HK-2 (cell line): Measurements from ENCODE around the gene PHLDB1.

Experiments
- DNase-seq: peaks from one replicate; pipeline ENCODE4 v3.0.0-alpha.2; 2018; ENCODE audit not compliant: unreplicated experiment

The PHLDB1 gene

GRCh38 chr11:118621784-118622375, 14.5 kb downstream of the PHLDB1 start:
- DNase-seq, result no peak

DNA sequence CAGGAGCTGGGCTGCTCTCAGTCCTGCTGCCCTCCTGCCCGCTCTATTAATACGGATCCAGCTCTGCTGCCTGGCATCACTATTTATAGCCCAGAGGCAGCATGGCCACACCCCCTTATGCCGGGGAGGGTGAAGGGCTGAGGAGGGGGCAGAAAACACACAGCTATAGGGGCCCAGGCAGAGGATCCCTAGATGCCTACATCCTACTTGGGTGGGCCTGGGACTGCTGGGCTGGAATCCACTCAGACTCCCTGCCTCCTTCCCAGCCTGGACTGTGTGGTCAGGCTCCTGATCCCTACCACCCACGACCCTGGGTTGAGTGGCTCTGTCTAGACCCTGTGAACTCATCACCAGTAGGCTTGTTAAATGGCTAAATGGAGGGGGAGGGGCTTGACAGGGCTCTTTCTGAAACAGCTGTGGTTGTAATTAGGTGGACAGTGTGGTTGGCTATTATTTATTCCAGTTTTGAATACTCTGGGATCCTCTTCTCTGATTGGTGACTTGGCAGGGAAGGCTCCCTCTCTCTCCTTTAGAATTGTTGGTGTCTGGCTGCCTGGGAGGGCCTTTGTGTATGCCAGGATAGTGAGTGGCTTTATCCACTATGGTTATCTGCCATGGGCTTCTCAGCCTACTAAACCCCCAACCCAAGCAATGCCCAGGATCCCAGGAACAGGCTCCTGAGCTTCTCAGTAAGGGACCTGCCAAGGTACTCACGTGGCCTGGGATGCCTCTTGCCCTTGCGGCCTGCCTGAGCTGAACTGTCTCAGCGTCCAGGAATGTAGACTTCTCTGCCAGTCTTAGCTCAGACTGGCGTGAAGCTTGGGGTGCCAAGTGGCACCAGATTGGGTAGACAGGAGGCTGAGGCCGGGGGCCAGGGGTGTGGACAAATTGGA, 15.2 kb downstream of the PHLDB1 start:
- DNase-seq, result peak; percentile 79

GRCh38 chr11:118623269-118623655, 15.8 kb downstream of the PHLDB1 start:
- peak; percentile 49 for DNase-seq

DNA sequence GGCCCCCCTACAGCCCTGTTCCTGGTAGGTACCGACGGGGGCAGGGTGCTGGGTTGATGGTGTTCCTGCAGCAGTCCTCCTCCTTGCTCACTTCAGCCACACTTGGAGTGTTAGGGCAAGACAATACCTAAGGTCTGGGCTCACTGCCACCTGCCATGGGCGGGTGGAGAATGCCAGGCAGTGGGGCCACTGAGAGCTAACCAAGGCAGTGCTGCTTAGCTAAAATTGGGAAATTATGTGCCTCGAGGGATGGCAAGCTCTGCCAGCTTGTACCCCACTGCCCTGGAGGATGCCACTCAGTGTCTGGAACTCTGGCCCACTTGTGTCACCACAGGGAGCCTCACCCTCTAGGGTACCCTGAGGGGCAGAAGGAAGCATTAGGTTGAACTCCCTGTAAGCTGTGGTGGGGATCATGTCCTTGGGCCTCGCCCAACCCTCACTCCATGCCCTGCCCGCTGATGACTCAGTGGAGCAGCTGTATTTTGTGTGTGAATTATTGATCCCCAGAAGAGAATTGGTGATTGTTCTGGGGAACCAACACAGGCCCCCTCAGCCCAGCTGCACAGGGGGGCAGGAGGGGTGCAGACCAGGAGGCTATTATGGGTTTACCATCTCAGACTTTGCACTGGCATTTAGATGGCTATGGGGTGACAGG, 17.7 kb downstream of the PHLDB1 start:
- no peak for DNase-seq

- DNase-seq, result no peak
Measured at GRCh38 chr11:118625976-118626375, 18.6 kb downstream of the PHLDB1 start.

DNA sequence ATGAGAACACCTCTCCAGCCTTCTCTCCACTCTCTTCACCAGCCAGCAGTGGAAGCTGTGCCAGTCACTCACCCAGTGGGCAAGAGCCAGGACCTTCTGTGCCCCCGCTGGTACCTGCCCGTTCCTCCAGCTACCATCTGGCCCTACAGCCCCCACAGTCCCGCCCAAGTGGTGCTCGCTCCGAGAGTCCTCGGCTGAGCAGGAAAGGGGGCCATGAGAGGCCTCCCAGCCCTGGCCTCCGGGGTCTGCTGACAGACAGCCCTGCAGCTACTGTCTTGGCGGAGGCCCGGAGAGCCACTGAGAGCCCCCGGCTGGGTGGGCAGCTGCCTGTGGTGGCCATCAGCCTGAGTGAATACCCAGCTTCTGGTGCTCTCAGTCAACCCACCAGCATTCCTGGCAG, 20.2 kb downstream of the PHLDB1 start:
- DNase-seq, result no peak

DNA sequence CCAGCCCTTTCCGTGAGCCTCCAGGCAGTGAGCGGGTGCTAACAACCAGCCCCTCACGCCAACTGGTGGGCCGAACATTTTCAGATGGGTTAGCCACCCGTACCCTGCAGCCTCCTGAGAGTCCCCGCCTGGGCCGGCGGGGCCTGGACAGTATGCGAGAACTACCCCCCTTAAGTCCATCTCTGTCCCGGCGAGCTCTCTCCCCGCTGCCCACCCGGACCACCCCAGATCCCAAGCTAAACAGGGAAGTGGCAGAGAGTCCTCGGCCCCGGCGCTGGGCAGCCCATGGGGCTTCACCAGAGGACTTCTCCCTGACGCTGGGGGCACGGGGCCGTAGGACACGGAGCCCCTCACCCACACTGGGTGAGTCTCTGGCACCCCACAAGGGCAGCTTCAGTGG, 20.6 kb downstream of the PHLDB1 start:
- DNase-seq, result no peak

DNA sequence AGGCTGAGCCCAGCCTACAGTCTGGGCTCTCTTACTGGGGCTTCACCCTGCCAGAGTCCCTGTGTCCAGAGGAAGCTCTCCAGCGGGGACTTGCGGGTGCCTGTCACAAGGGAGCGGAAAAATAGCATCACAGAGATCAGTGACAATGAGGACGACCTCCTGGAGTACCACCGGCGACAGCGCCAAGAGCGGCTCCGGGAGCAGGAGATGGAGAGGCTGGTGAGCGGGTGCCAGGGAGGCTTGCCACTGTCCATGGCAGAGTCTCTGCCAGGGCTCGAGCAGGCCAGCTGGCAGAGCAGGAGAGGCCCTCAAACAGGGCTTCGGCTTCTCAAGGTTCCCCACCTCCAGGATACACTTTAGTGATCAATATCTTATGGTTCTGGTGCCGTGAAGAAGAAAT, 21.0 kb downstream of the PHLDB1 start:
- DNase-seq, result no peak

DNA sequence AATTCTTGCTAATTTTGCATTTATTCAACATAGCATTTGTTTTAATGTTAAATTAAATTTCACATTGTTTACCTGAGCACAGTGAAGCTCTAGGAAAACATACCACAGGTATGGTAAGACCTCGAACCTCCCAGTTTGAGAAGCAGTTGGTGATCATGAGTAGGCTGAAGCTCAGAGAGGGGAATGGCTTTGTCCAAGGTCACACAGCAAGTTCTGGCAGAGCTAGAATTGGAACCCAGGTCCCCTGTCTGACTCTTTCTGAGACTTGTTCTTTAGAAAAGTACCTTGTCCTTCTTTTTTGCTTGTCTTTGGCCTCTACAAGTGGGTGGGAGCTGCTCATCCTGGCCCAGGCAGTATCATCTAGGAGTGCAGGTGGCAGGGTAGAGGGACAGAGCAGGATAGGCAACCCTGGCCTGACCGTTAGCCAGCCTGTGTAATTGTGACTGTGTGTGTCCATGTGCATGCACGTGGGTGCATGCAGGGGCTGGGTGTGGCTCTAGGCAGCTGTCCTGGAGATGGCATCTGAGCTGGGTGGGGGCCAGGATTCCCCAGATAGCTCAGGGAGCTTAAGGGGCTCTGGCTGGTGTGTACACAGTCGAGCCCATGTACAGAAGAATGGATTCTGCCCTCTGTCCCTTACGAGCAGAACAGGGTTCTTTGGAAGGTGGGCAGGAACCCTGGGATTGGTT, 21.6 kb downstream of the PHLDB1 start:
- no peak for DNase-seq

DNA sequence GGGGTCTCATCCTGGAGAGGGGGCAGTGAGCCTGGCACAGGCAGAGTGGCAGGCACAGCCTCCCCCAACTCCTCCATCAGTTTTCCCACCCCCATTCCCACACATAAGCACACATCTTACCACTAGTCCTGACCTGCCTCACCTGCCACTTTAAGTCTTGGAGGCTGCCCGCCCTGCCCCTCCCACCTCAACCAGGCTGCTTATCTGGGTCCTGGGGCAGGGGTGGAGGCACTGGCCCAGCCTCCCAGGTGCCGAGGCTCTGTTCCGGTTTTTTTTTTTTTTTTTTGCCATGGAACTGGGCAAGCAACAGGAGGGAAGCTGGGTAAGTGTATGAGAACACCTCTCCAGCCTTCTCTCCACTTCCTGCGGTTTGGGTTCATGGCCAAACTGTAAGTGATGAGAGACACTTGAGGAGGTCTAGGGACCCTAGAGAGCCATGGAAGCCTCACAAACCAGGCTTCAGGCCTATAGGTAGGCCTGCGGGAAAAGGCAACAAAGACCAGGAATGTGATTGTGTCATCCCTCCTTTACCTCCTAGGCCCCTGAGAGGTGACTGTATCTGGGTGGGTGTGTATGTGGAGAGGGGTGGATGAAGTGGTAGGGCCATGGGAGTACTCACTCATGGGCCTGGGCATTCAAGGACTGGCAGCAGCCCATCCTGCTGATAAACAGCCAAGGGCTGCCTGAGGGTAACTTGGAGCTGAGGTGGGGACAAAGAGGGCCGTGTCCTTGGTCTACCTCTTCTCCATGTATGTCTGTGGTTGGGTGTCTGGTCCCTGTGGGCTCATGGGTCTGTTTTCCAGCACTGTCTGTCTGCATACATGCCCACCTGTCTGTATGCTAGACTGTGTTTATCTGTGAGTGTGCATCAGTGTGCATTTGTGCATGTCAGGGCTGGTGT, 22.6 kb downstream of the PHLDB1 start:
- no peak for DNase-seq

- no peak for DNase-seq
Measured at GRCh38 chr11:118631142-118631909, 23.9 kb downstream of the PHLDB1 start.

DNA sequence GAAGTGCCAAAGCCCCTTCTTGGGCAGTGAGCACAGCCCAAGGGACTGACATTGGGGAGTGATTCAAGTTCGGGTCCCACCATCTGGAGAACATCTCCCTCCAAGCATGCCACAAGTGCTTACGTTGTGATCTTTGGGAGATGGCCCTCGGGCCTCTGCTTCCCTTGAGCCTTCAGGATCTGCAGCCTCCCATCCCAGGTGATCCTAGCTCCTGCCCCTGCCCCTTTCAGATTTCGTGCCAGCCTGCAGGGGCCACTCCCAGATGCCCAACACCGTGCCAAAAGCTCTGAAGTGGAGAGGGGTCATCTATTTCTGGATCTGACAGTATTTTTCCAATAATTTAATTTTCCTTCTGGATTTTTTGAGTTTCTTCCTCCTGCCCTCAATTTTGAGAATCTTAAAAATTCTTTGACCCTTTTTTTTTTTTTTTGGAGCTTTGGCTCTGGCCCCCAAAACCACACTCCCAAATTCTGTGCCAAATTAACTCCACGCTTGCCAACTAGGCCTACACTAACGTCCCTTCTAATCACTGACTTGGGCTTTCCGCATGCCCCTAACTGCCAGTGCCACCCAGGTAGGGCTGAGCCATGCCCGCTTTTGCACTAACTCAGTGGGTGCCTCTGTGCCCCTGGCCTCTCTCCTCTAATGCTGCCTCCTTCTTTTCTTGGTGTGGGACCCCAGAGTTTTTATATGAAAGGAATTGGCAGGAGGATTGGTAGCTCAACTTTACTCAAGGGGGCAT, 25.3 kb downstream of the PHLDB1 start:
- DNase-seq, result no peak

DNA sequence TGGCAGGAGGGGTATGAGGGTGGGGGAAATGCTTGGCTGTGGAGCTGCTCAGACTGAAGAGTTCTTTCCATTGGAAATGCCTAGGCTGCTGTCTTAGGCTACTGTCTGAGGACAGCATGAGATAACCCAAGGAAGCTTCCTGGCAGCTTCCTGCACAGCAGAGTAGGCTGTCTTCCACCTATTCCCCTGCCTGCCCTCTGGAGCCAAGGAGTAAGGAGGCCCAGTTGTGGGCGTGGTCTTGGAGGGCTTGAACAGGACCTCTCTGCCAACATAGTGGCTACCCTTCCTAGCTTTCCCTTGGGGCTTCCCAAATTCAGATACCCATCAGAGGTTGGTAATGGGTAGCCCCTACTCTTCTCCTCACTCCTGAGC, 25.9 kb downstream of the PHLDB1 start:
- no peak for DNase-seq

GRCh38 chr11:118633979-118634378, 26.6 kb downstream of the PHLDB1 start:
- no peak for DNase-seq

GRCh38 chr11:118634431-118635236, 27.2 kb downstream of the PHLDB1 start:
- DNase-seq, result no peak

- no peak for DNase-seq
Measured at GRCh38 chr11:118635237-118635591, 27.8 kb downstream of the PHLDB1 start.

DNA sequence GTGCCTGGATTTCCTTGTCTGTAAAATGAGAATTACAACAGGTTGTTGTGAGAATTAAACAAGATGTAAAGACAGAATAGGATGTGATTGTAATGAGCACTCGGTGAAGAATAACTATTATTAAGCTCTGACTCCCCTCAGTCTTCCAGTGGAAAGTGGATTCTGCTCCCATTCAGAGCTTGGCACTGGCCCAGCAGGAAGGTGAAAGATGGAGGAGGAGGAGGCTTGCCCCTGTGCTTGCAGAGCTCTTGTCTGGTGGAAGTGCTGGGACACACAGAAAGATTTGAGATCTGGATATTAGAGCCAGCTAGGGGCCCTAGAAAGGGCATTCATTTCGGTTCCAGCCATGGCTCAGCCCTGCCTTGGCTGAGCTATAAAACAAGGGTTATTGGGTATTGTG, 28.2 kb downstream of the PHLDB1 start:
- no peak for DNase-seq

- no peak for DNase-seq
Measured at GRCh38 chr11:118636569-118637290, 29.3 kb downstream of the PHLDB1 start.
